CD4-positive, alpha-beta T cell treated with Interleukin-1 beta for 1 hour (primary cell): ENCODE results near the gene PUM1.
"Not testable (repeated sequence)": the region's sequence is repeated elsewhere in the genome, so short reads cannot be mapped to it uniquely, and the experiment has no call there.

Experiments used
- DNase-seq, 2 donors: peaks; one replicate each; pipeline ENCODE4 v3.0.0-alpha.2; 2020 to 2022

Gene PUM1

DNA sequence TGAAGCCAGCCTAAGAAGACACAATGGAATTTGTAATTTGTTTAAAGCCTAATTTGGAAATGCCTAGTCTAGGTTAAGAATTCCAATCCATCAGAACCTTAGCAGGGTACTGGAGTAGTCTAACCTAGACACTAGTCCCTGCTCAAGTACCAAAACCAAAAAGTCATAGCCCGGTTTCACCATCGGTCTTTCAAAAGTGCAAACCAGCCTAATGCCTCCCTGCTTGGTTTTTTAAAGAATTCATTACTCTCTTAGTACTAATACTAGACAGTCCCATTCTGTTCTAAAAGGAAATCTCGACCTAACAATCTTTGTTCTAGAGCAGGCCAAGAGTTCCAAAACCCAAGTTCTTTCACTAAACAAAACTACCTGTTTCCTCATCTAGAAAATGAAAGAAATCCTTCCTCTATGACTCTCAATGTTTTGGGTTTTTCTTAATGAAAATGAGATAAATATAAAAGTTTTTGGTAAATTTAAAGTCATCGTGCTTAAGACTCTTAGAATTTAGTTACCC is 2.6 kb downstream of the PUM1 start:
- no peak for DNase-seq

DNA sequence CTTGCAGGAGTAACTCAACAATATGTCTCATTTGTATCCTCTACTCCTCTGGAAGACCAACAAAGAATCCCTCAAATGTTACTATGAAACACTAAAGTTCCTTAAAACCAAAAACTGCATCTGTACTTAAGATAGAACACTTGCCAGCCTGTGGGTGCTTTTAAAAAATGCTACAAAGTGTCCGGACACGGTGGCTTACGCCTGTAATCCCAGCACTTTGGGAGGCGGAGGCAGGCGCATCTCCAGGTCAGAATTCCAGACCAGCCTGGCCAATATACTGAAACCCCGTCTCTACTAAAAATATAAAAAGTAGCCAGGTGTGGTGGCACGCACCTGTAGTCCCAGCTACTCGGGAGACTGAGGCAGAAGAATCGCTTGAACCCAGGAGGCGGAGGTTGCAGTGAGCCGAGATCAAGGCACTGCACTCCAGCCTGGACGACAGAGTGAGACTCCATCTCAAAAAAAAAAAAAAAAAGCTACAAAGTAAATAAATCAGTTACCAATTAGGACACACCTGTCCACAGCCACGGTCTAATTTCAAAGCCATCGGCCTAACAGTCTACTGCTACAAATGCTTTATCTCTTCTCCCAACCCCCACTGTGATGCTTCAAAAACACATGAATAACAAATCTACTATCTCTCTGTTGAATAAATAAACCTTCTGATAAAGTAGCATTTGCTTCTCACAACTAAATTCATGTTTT is 3.2 kb downstream of the PUM1 start:
- DNase-seq, result not testable (repeated sequence)

DNA sequence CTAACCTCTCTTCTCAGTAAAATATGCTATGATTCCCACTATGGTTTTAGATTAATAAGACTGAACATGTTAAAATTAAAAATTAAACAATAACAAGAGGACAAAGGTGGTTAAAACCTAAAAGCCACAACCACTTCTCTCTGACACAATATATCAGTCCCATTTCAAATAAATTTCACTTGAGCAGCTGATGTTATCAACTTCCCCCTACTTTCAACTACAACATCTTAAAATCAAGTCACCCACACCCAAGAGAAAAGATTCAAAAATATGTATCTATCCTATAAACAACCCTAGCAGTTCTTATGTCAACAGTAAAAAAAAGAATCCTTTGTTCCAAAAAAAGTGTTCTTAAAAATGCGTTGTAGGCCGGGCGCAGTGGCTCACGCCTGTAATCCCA is 7.5 kb downstream of the PUM1 start:
- no peak for DNase-seq

DNA sequence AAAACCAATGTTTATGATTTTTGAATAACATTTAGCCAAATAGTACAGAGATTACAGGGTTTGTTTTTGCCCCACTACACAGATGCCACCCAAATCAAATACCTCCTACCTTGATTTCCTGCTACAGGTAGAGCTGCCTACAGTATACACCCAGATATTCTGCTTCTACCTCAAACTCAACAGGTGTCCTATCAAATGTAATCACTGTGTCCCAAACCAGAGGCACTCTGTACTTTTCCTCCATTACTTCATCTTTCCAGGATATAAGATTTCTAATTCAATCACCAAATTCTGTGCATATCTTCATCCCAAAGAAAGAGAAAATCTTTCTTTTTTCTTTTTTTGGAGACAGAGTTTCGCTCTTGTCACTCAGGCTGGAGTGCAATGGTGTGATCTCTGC is 9.6 kb downstream of the PUM1 start:
- no peak for DNase-seq

DNA sequence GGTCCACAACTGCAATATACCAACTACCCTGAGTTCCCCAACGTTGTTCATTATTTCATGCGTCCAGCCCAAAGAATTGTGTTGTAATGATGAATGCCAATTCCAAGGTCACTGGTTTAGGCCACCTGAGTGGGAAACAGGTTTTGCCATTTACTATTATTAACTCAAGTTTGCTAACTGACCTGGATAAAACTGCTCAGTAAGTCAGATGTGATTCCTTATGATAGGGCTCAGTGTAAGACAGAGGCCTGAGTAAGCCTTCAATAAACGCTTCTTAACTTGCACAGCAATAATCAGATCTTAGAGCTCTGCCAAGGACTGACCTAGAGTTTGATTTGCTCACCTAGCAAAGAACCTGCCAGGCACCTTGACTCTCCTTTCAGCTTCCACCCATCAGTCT is 10.0 kb downstream of the PUM1 start:
- no peak for DNase-seq

DNA sequence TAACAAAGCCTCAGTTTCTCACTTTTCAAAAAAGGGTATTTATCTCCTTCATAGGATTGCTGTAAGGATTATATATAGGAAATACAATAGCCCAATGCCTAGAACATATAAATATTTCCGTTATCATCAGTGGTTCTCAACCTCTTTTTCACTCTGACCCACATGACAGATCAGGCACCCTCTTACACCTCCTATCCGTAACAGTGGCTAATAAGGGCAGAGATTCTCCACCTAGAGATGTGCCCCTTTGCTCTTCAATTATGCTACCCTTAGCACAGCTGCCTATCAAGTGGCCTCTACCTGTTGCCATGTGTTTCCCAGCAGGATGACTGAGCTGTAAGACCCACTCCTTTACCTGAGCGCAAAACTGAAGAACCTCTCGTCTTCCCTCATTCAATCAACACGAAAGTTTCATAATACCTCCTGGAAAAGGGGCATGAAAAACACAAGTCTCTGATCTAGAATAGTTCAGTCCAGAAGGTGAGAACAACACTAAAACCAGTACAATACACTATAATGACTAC is 10.5 kb downstream of the PUM1 start:
- no peak for DNase-seq

DNA sequence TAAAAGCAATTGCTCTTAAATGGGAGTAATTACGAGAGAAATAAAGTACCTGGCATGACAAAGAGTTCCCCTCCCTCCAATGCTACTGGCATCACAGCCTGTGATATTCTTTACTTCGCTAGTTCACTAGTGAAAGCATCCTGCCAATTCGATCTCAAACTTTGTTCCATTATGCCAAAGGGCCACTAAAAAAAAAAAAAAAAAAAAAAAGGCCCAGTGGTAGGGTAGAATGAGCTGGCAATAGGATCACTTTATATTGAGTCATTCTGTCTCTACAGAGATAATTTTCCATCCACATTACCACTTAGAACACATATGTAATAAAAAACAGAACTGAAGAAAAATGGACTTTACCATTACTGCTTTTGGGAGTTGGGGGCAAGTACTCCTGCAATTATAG is 11.2 kb downstream of the PUM1 start:
- no peak for DNase-seq

DNA sequence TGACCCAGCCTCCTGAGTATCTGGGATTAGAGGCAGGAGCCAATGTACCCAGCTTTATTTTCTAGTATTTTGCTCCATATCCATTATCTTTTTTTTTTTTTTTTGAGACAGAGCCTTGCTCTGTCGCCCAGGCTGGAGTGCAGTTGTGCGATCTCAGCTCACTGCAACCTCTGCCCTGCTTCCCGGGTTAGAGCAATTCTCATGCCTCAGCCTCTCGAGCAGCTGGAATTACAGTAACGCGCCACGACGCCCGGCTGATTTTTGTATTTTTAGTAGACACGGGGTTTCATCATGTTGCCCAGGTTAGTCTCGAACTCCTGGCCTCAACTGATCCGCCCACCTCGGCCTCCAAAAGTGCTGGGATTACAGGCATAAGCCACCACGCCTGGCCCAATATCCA is 12.9 kb downstream of the PUM1 start:
- not testable (repeated sequence) for DNase-seq

DNA sequence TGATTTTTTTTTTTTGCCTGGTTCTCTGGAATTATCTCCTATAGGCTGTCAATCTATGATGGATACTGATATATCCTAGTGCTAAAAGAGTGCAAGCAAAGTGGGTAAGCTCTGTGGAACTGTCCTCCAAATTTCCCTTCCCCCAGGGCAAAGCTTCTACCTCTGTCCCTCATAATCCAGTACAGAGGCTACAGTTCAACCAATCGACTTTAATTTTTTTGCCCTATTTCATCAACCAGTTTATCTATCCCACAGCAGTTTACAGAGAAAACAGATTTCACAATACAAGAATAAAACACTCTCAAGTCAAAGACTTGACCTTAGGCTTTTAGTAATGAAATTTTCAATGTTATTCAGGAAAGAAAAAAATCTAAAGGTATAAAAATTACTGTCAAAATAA is 13.9 kb downstream of the PUM1 start:
- no peak for DNase-seq

DNA sequence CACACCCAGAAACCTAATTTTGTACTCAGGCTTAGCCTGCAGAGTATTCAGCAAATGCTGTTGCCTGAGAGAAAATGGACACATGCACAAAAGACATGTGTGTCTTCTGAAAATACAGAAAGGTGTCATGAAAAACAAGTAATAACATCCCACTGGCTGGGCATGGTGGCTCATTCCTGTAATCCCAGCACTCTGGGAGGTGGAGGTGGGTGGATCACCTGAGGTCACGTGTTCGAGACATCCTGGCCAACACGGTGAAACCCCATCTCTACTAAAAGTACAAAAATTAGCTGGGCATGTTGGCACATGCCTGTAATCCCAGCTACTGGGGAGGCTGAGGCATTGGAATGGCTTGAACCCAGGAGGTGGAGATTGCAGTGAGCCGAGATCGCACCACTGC is 18.0 kb downstream of the PUM1 start:
- not testable (repeated sequence) for DNase-seq

DNA sequence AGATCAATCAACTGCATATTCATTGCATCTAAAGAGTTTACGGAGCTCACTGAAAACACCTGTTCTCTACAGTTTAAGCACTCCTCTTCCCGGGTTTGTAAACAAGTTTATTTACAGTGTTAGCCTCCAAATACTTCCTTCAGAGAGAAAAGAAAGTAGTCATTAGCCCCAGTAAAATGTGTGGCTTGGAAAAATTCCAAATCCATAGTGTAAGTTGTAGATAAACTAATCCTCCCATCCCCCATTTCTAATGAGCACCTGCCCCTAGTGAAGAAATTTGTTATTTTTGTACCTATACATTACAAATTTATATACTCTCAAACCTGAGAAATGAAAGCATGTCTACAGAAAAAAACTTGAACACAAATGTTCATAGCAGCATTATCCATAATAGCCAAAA is 21.9 kb downstream of the PUM1 start:
- DNase-seq, result no peak

DNA sequence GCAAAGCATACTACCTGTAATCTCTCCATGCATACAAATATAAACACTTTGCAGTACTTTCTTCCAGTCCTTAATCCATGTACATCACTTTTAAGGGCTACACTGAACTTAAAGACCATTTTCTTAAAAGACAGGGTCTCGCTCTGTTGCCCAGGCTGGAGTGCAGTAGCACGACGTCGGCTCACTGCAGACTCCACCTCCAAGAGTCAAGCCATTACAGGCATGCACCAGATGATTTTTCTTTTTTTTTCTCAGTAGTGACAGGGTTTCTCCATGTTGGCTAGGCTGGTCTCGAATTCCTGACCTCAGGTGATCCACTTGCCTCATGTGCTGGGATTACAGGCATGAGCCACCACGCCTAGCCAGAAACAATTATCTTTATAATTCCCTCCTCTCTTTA is 22.9 kb downstream of the PUM1 start:
- no peak for DNase-seq

DNA sequence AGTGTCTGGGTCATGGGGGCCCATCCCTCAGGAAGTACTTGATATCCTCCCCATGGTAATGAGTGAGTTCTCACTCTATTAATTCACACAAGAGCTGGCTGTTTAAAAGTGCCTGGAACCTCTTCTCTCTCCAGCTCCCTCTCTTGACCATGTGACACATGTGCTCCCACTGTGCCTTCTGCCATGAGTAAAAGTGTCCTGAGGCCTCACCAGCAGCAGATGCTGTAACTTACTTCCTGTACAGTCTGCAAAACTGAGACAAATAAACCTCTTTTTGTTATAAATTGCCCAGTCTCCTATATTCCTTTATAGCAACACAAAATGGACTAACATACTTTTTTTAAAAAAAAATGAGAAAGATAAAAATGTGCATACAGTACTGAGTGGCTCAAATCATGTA is 24.0 kb downstream of the PUM1 start:
- no peak for DNase-seq

DNA sequence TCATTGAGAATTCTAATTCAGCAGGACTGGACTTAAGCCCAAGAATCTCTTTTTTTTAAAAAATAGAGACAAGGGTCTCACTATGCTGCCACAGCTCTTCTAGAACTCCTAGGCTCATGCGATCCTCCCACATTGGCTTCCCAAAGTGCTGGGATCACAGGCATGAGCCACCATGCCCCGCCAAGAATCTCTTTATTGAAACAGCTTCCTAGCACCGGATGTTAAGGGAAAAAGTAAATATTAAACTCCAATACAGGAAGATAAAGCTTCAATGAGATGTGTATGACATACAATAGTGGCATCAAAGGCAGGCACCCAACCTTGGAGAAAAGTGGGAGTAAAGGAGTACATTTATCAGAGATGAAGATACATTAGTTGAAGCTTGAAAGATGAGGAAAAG is 25.5 kb downstream of the PUM1 start:
- DNase-seq, result no peak

DNA sequence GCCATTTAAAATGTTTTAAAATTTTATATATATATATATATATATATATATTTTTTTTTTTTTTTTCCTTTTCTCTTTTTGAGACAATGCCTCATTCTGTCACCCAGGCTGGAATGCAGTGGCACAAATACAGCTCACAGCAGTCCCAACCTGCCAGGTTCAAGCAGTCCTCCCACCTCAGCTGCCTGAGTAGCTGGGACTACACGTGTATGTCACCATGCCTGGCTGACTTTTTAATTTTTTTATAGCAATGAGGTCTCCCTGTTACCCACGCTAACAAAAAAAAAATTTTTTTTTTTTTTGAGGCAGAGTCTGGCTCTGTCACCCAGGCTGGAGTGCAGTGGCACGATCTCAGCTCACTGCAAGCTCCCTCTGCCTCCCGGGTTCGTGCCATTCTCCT is 26.6 kb downstream of the PUM1 start:
- DNase-seq, result not testable (repeated sequence)

DNA sequence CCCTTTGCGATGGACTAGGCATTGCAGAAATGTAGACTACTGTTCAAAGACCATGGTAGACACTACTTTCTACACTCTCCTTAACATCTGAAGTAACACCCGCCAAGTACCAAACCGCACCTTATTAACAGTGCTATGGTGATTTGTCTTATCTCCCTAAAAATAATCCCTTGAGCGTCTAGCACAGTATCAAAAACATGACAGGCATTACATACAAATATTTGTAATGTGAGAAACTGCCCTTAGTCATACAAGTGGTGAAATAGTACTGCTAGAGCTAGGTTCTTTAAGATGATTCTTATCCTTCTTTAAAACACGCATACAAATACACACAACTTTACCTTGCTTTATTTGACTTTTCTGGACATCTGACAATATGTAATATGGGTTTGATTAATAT is 27.2 kb downstream of the PUM1 start:
- DNase-seq, result no peak

DNA sequence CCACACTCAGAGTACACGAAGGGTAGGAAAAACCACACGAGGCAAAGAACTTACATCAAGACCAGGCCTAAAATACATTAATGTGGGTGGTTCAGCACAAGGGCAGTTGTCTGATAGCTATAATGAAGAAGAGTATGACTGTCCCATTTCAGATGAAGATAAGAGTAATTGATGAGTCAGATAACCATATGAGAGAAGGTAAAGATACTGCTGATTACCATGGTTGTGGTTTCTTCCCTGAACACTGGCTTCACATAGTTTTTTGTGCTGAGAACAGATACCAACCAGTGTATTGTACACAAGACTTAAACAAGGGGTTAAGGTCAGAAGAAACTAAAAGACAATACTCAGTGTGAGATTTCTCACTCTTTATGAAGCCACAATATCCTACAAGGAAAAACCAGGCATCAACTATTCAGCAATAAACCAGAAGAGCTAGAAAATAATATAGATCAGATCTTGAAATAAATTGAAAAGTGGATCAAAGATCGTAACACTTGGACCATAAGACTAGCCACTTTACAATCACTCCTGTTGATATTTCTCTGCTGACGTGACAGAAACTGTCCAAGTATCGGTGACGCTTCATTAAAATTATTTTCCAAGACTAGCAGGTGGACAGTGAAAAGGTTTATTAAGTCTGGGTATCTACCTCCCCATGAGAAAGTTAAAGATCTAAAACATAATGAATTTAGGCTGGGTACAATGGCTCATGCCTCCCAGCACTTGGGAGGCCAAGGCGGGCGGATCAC is 28.6 kb downstream of the PUM1 start:
- DNase-seq, result no peak

DNA sequence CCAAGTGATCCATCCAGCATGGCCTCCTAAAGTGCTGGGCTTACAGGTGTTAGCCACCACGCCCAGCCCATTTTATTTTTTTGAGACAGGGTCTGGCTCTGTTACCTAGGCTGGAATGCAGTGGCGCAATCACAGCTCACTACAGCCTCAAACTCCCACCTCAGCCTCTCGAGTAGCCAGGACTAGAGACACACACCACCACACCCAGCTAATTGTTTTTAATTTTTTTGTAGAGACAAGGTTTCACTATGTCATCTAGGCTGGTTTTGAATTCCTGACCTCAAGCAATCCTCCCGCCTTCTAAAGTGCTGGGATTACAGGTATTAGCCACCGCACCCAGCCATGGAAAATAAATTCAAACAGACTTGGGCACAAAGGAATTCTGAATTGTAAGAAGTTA is 31.9 kb downstream of the PUM1 start:
- DNase-seq, result no peak

DNA sequence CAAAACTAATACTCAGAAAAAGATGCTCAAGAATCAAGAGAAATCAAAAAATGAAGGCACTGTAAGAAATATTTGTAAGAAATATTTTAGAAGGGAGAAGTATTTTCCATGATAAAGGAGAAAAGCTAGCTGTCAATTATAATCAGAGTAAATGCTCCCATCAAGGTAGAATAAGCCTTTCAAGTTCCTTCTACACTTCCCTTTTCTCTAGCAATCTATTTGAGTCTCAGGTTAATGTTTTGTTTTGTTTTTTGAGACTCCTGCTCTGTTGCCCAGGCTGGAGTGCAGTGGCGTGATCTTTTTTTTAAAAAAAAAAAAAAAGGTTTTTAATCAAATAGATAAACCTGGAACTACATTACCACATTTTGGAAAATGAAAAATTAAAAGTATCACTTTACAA is 33.3 kb downstream of the PUM1 start:
- DNase-seq, result no peak

DNA sequence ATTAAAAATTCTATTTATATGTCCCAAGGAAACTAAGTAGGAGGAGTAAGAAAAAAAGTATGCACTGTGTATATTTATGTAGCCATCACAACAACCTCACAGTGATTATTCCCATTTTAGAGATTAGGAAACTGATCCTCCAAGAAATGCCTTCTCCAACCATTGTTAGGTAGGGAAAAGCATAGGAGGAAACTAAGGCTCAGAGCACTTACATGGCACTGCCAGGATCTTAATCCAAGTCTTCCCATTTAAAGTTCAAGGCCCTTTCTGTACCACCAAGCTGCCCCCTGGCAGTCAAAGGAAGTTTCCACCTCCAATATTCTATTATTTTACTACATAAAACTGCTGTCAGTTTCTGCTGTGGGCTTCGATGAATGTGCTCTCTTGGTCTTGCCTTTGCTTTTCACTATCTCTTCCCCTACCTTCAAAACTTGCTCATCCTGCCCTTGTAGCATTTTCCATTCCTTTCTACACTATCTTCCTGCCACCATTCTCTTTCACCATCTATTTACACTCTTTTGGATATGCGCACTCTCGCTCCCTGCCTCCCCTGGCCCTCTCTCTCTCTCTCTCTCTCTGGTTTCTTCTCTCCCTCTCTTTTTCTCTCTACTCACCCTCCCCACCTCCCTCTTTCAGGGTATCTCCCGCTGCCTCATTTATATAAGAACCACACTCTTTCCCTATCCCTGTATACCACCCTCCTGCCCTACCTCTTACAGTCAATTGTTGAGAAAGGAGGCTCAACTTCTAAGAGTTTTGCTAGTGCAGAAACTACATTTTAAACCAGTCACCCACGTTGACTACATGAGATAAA is 34.0 kb downstream of the PUM1 start:
- DNase-seq, result no peak

DNA sequence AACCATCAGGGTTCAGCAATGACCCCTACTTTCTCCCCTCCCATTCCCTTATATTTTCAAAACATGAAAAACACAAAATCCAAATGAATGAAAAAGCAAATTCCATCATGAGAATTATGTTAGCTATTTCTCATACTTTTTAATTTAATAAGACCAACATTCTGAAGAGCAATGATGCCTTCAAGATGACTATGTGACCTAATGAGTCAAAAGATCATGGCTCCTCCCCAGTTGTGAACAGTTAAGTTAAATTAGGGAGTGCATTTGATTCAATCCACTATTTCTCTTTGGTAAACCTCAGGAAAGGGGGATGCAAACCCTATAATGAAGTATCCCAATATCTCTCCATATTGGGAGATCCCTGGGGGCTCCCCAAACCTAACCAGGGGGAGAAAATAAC is 36.5 kb downstream of the PUM1 start:
- no peak for DNase-seq

DNA sequence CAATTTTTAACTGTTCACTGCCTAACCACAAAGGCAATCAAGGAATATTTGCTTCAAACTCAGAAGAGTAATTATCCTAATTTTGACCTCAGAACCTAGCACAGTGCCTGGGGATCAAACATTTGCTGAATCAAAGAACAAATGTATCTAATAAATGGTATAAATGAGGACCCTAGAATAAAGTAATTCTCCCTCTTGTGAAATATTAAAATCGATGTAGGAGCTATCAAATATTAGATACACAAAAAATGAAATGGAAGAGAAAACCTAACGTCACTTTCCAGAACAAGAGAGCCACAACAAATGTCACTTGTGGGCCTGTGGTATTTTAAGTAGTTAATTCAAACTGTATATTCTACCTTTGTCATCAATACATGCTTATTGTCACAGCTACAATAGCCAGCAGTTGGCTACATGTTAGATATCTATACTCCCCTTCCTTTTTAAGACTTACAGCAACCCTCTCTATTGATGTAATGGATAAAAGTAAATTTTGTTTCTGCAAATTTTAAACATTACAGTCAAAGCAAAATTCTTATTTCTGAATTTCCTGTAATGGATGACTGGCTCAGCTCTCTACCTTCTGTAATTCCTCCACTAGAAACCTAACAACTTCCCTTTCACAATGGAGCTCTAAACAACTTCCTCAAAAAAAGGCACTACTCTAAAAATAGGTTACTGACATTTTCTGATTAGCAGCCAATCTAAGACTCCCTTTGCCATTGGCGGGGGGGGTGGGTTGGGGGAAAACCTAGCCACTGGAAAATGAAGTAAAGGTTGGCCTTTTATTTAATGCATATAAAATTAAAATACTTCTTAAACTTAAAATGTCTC is 37.6 kb downstream of the PUM1 start:
- DNase-seq, result no peak

DNA sequence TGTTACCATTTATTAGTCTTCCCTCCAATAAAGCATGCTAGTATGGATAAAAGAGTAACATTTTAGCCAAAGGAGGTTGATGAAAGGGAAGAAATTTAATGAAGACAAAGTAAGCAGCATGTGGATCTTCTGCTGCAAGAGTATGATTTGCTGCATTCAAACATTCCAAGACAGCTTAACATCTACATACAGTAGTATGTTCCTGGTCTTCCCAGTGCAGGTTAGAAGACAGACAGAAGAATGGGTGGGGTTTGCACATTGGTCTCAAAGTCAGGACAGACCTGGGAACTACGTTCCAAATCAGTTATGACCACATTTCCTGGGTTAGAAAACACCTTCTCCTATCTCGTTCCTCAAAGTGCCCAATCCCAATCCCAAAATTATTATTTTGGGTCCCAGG is 43.3 kb downstream of the PUM1 start:
- no peak for DNase-seq
